ENCODE results near the gene GRIN2C.
"Not testable (repeated sequence)": the region's sequence is repeated elsewhere in the genome, so short reads cannot be mapped to it uniquely, and the experiment has no call there.

The GRIN2C gene

DNA sequence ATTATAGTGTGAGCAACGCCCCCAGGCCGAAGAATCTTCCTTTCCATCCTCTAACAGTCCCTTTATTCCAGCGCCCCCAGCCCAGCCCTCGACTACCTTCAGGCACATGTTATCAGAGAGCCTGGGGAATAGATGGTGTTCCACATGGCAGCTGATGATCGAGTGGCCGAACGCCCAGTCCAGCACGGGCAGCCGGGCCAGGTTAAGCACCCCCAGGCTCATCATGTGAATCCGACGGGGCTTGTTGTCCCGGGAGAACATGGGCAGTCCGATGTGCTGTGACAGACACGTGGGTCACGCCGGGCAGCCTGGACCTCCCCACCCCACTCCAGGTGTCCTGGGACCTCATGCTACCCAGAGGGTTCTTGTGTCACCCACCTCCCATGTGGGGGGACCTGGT, 19.6 kb upstream of the GRIN2C start:
- DNase-seq (ENCODE audit: low read depth), result no peak

DNA sequence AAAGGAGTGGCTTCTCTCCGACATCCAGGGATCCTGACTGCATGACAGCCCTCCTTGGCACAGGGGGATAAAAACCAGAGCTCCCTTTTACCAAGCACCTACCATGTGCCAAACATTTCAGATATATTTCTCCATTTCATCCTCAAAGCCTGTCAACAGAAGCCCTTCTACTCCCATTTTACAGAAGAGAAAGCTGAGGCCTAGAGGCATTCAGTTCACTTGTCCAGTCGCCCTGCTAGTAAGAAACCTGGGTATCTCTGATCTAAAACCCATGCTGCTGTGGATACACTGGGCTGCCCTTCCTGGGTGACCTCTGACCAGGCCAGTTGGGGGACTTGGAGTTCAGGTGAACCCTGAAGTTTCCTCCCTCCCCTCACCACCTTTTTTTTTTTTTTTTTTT, 19.0 kb upstream of the GRIN2C start:
- DNase-seq (ENCODE audit: low read depth), result no peak

DNA sequence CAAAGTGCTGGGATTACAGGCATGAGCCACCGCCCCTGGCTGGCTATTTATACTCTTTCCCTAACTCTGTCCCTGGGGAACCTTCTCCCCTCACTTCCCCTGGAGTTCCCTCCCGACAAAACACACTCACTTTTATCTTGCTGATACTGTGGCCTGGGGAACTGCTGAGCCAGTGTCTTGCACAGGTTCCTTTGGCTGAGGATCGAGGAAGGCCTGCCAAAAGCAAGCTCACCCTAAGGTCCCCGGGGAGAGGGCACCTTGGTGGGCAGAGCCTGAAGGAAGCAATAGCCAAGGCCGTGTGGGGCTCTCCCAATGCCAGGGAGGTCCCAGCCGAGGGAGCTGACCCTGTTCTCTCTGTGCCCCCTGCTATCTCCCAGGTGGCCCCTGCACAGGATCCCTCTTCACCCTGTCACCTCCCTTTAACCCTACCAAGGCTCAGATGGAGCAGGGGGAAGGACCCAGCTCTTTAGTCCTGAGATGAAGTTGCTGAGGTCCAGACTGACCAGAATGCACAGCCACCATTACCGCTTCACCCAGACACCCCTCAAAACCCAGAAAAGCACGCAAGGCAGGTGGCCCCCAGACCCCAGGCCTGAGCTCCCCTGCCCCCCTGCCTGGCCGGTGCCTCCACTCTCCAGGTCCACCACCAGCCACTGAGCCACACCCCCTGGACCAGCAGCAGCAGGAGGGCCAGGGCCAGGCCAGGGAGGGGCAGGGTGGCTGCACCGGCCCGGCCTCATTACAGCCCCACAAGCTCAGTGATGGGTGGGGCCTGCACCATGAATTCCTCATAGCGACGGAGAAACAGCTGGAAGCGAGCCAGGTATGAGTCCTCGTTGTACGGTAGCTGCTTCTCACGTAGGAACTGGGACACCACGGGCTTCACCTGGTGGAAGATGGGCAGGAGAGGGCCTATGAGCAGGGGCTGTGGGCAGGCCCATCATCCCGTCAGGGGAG, 18.2 kb upstream of the GRIN2C start:
- DNase-seq (ENCODE audit: low read depth), result peak; percentile 12

DNA sequence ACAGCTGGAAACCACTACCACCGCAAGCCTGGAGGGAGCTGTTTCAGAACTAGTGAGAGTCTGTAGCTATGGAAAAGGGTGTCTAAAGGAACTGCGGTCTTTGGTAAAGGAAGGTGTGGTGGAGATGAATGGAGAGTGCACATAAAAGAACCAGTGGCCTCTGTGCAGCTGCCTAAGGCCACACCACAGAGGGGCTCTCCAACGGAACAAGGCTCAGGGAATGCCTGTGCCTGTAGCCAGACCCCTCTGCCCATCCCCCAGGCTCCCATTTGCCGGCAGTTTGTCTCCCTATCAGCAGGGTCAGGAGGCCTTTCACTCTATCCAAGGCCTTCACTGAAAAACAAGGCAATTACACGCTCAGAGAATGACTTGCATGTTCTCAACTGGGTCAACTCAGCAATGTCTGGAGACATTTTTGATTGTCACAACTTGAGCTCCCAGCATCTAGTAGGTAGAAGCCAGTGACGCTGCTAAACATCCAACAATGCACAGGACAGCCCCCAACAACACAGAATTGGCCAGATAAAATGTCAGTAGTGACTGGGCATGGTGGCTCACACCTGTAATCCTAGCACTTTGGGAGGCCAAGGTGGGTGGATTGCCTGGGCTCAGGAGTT, 16.4 kb upstream of the GRIN2C start:
- DNase-seq (ENCODE audit: low read depth), result no peak

DNA sequence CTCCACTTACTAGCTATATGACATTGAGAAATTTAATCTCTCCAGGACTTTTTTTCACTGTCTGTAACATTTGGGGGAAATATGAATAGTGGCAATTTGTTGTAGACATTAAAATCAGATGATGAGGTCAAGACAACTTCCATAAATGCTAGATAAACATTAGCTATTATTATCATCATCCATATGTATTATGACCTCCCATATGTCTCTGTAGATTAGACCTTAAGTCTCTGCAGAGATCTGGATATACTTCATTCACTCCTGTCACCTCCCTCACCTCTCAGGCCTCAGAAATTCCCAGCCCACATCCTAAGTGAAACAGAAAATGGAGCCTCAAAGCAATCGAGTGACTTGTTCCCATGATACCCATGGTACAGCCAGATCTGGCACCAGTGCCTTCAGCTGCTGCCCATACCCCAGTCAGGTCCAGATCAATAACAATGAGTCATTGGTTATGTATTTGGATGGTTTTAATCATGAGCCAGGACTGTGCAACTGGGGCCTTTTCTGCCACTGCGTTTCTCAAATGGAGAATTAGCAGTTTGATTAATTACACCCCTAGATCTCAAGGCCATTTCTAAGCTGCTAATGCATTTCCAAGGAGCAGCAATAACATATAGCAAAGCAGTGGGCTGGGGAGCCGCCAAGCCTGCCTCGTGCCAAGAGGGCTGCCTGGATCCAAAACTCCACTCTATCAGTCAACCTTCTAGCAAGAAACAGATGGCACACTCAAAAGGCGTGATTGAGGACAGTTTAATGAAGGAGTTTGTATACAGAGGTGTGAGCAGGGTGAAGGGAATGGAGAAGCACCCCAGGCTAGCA, 15.7 kb upstream of the GRIN2C start:
- DNase-seq (ENCODE audit: low read depth), result no peak

DNA sequence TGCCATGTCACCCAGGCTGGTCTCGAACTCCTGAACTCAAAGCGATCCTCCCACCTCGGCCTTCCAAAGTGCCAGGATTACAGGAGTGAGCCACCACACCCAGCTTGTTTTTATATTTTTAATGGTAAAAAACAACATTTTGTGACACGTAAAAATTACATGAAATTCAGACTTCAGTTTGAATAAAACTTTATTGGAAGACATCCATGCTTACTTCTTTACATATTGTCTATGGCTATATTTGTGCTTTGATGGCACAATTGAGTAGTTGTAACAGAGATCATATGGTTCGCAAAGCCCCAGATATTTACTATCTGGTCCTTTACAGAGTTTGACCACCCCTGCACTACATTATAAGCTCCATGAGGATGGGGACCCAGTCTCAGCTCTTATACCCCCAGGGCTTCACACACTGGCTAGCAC, 14.9 kb upstream of the GRIN2C start:
- DNase-seq (ENCODE audit: low read depth), result no peak

DNA sequence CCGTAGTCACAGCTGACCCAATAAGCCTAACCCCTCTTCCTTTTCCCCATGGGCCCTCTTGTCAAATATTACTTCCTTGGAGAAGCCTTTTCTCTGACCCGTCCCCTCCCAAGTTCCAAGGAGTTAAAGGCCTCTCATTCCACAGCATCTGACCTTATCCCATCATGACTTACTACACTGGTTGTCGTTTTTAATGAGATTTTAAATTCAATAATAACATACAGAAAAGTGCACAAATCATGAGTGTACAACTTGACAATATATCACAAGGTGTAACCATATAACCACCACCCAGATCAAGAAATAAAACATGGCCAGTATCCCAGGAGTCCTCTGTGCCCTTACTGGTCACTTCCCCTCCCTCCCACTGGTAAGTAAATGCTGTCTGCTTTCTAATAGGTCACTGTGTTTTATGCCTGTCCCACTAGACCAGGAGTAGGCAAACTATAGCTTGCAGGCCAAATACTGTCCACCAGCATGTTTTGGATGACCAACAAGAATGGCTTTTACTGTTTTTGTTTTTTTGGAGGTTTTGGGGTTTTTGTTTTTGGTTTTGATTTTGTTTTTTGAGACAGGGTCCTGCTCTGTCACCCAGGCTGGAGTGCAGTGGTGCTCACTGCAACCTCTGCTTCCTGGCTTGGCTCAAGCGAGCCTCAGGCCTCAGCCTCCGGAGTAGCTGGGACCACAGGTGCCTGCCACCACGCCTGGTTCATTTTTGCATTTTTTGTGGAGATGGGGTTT, 14.4 kb upstream of the GRIN2C start:
- peak; percentile 15 for DNase-seq (ENCODE audit: low read depth)

DNA sequence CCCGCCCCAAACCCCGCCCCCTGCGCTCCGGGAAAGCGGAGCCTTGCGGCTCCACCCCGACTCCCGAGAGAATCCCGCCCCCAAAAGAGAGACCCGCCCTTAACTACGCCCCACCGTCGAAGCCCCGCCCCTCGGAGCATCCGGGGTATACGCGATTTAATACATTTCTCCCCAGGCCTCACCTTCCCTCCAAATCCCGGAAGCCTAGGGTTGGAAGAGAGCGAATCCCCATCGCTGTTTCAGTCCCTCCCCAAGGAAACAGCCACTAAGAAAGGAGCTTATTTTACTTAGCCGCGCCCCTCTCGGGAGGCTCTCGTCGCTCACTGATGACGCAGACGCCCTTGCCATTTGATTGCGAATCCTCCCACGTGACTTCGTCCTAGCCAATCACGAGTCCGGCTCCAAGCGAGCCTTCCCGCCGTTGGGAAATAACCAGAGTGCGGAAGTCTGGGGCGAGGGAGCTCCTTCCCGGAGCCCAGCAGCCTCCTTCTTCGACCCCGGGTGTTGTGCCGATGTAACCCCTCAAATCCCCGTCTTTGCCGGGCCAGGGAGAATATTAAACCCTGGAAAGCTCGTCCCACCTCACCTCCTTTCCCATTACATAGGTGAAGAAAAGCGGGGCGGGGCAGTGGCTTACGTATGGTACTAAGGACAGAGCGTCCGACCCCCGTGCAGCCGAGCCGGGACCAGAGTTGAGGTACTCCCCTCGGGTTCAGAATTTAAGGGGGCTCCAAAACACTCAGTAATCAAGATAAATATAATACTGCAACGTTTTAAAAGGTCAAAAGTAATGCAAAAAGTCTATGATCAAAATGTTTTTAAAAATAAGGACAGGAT, 13.6 kb upstream of the GRIN2C start:
- DNase-seq (ENCODE audit: low read depth), result peak; percentile 100

DNA sequence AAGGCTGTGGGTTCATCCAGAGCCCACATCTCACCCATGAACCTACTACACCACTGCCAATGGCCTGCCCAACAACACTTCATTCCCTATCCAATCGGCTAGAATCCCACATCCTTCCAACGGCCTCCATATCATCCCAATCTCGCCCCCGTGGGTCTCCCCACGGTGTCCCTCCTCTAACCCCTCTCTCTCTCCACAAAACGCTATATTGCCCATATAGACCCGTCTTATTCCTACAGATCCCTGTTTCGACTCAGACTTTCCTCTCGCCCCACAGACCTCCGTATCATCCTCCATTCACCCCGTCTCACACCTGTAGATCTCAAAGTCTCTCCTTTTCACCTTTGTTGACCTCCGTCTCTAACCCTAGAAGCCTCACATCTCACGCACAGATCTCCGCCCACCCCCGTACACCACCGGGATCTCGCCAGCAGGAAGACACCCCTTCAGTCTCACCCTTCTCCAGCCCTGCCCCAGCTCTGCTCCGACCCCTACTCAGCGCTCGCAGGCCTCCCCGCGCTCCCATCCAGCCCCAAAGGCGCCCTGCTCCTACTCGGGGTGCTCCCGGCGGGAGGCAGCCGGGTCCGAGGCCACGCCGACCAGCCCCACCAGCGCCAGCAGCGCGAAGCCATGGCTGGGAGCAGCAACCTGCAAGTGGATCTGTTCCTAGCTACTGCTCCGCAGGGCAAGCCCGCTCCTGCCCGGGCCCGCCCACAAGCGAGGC, 12.8 kb upstream of the GRIN2C start, which contains the start of gene FDXR:
Gene FDXR (minus strand): TSS at position 682 of the 724 bp plus-strand sequence. CDS start 50 bp downstream, at position 632.
- DNase-seq (ENCODE audit: low read depth), result no peak

DNA sequence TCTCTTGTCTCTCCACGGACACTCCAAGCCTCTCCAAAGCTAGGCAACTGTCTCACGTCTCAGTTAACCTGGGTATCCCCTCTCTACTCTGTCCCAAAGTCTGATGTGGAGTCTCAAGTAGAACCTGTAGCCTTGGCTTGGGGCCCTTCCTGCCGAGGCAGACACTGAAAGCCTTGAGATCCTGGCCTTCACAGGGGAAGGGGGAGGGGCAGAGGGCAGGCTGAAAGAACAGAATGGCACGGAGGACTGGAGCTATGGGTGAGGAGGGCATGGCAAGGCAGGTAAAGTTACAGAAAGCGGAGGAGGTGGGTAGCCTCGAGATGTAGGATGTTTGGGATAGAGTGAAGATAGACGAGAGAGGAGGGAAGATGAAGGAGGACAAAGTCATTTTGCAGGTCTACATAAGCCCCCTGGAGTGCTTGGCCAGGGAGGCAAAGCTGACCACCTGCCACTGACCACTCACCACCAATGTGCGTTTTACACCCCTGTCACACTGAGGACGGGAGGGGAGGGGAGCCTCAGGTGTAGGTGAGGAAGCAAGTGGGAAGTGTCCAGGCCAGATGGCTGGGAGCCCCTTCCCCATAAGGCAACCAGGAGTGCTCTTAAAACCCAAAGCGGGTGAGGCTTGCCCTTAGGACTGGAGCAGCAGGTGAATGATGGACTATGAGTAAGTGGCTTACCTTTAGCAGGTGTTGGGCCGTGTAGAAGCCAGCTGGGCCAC, 11.8 kb upstream of the GRIN2C start:
- DNase-seq (ENCODE audit: low read depth), result no peak

DNA sequence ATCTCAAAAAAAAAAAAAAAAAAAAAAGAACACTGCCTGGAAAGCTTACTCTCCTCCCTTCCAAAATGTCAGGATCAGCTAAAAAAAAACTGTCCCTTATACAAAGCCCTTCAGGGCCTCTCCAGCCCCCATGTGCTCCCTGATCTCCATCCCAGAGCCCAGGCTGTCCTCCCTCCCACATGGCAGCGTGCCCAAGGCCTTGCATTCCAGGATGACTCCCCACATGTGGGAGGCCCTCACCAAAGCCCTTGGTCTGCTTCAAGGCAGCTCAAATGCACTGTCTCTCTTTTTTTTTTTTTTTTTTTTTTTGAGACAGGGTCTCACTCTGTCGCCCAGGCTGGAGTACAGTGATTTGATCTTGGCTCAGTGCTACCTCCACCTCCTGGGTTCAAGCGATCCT, 10.8 kb upstream of the GRIN2C start:
- DNase-seq (ENCODE audit: low read depth), result peak; percentile 77

DNA sequence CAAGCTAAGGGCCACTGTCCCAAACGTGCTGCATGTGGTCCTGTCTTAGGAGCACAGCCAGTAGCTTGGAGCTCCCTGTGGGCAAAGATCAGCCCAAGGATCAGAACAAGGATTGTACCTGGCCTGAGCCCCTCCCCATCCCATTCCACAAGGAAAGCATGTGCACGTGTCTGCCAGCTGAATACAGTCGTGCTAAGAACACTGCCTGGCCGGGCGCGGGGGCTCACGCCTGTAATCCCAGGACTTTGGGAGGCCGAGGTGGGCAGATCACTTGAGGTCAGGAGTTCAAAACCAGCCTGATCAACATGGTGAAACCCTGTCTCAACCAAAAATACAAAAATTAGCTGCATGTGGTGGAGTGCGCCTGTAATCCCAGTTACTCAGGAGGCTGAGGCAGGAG, 10.3 kb upstream of the GRIN2C start:
- not testable (repeated sequence) for DNase-seq (ENCODE audit: low read depth)

DNA sequence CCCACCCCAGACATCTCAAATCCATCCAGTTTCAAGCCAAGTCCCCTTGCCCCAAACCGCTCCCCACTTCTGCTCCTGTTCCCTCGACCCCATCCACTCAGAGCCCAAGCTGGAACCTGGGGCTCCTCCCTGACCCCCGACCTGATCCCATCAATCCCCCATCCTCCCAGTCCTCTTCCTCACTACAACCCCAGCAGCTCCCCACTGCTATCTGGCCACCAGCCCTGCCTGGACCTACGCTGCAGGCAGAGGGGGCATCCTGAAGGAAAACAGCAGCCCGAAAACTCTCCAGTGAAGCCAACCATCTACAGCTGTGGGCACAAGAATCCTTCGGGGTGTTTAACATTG, 9.2 kb upstream of the GRIN2C start:
- no peak for DNase-seq (ENCODE audit: low read depth)

DNA sequence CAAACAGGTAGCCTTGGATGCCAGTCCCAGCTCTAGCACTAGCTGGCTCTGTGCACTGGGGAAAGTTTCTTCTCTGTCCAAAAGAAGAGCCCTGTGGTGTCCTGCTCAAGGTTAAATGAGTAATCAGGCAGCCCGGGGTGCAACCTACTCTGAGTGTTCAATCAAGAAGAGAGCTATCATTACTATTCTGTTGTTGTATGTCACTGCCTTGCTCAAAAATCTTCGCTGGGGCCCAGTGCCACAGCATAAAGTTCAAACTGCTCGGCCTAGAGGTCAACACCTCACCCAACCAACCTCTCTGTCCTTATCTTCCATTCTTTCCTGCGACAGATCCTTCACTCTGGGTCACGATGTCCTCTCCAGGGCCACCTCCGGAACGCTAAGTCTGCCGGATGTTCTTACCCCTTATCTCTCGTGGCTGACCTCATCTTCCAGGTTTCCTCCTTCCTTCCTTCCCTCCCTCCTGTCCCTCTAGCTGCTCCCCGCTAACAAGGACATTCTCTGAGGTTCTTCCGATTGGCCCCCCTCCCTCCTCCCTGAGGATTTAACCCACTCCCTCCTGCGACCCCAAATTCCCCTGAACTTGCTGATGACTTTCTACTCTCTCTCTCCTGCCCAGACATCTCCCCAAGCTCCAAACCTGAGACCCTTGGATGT, 8.7 kb upstream of the GRIN2C start:
- DNase-seq (ENCODE audit: low read depth), result peak; percentile 24

DNA sequence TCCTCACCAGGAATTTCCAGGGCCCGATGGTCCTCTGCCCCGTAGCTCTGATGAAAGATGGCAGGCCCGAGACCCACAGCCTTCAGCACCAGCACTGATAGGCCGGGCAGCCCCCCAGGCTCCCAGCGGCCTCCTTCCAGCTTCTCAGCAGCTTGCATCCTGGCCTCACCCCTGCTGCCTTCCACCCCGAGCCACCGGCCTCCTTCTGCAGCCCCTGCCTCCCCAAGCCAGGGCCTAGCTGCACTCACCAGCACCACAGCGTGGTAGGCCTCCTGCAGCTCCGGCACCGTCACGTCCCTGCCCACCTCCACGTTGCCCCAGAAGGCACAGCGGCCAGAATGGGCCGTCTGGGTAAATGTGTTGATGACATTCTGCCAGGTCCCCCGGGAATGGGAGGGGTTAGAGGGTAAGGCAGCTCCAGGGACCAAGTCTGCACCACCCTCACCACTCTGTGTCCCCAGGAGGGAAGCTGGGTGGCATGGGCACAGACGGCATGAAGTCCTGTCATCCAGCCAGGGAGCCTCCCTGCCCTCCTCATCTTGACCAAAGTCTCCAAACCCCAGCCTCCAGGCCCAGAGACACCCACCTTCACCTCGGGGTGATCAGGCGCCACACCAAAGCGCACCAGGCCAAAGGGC, 6.6 kb upstream of the GRIN2C start:
- no peak for DNase-seq (ENCODE audit: low read depth)

DNA sequence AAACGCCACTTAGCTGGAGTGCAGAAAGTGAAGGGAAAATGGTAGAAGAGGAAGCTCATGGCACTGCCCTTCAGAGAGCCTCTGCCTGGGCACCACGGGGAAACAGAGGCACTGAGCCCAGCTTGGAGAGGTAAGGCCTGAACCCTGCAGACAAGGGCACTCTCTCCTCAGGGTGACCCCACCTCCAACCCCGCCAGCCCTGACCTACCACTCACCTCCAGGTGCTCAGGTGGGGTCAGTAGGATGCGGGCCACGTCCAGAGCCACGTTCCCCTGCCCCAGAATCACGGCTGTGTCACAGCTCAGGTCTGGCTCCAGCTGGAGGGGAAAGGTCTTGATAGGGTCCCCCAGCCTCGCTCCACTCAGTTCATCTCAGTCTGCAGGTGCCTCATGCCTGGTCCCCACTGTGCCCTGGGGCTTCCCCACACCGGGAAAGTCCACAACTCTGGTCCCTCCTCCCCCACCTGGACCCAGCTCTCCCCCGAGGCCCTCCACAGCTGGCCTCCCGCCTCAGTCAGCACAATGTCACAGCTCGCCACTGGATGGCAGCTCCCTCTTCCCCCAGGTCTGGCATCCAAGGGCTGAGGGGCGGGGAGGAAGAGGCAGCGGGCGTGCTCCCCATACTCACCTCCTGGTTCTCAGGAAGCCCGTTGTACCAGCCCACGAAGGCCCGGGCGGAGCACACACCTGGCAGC, 6.0 kb upstream of the GRIN2C start:
- no peak for DNase-seq (ENCODE audit: low read depth)

DNA sequence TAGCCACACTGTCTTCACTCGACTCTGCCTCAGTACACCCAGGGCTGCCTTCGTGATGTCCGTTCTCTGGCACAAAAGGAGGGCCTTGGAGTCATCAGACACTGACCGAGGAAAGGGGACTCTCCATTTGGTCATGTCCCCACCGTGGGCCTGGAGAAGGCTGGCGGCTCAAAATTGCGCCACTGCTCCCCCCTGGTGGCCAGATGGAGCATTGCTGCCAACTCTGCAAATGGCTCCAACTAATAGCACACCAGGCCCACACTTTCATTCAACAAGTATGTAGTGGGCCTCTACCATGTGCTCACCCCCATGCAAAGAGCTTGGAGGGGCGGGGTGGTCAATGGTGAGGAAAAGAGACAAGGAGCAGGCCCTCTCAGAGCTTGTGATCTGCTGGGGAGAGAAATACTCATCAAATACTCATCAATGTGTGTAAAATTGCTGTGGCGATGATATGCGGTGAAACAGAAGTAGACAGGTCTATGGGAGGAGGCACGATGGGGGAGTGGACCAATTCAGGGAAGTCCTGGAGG, 5.2 kb upstream of the GRIN2C start:
- peak; percentile 52 for DNase-seq (ENCODE audit: low read depth)

All from iris pigment epithelial cell (primary cell).